A549 (cell line): ENCODE results near the gene AKAP6.

Source experiments
- CEBPB ChIP-seq, 2 experiments: fragments of >200 bp in 1 of 2; sonication (Bioruptor Twin) in 1 of 2; formaldehyde crosslinking in 1 of 2; IDR thresholded peaks; 2 replicates each; pipeline ENCODE4 v1.6.1; 2012 to 2016
- CTCF ChIP-seq: fragments of >200 bp; sonication (Bioruptor Twin); formaldehyde crosslinking; IDR thresholded peaks from 3 replicates; pipeline ENCODE4 v1.5.1; 2016
- EP300 ChIP-seq, 2 experiments: fragments of >200 bp; sonication (Bioruptor Twin); formaldehyde crosslinking; IDR thresholded peaks; 2 replicates in 1 of 2; 3 replicates in 1 of 2; pipeline ENCODE4 v1.6.1; 2016 to 2017
- FOSL2 ChIP-seq, 2 experiments: fragments of 450-650 bp in 1 of 2; fragments of >200 bp in 1 of 2; sonication (Bioruptor Twin) in 1 of 2; formaldehyde crosslinking; IDR thresholded peaks; 2 replicates each; pipeline versions ENCODE4 v1.5.0 to v1.6.1; 2016 to 2020; ENCODE audit warnings: mild to moderate bottlenecking in 1 of 2, moderate library complexity in 1 of 2
- HEYL ChIP-seq: fragments of 250-450 bp; sonication (Bioruptor Pico); IDR thresholded peaks from 2 replicates; pipeline ENCODE4 v1.8.0; 2021; ENCODE audit warnings: mild to moderate bottlenecking, moderate library complexity
- JUN ChIP-seq, 2 experiments: fragments of >200 bp; sonication (Bioruptor Twin); formaldehyde crosslinking; IDR thresholded peaks; 2 replicates in 1 of 2; 3 replicates in 1 of 2; pipeline ENCODE4 v1.6.1; 2016 to 2017
- JUNB ChIP-seq: fragments of >200 bp; sonication (Bioruptor Twin); formaldehyde crosslinking; IDR thresholded peaks from 2 replicates; pipeline ENCODE4 v1.6.1; 2016
- KDM1A ChIP-seq: fragments of 200-600 bp; sonication (generic); IDR thresholded peaks from 2 replicates; pipeline ENCODE4 v1.6.1; 2016; ENCODE audit warnings: low read depth, mild to moderate bottlenecking
- KDM5A ChIP-seq: fragments of 200-600 bp; sonication (generic); IDR thresholded peaks from 2 replicates; pipeline ENCODE4 v1.6.1; 2016; ENCODE audit warnings: antibody characterized with exemption, mild to moderate bottlenecking
- MAX ChIP-seq: IDR thresholded peaks from 2 replicates; pipeline ENCODE4 v1.6.1; 2012
- MYC ChIP-seq: IDR thresholded peaks from 2 replicates; pipeline ENCODE4 v1.6.1; 2012; ENCODE audit warnings: mild to moderate bottlenecking, inconsistent platforms, low read length, improper control_type of control experiment, borderline replicate concordance
- POLR2A ChIP-seq: IDR thresholded peaks from 2 replicates; pipeline ENCODE4 v1.6.1; 2012; ENCODE audit warnings: mild to moderate bottlenecking, low read length
- POLR2AphosphoS2 ChIP-seq: conservative IDR thresholded peaks from 2 replicates; pipeline ENCODE4 v1.6.1; 2012; ENCODE audit warnings: low read length, improper control_type of control experiment, inconsistent platforms
- USF2 ChIP-seq: fragments of 450-650 bp; IDR thresholded peaks from 2 replicates; pipeline ENCODE4 v1.6.1; 2014; ENCODE audit warnings: antibody characterized with exemption

- TF ChIP-seq CTCF (no peak), MYC (no peak), MAX (no peak), POLR2A (no peak), CEBPB (IDR thresholded peaks at IDR 0.05) (no peak), USF2 (no peak), FOSL2 (IDR thresholded peaks at IDR 0.05) (no peak), FOSL2 (CRISPR knock-in tag; IDR thresholded peaks at IDR 0.05) (no peak), JUN (IDR thresholded peaks at IDR 0.05) (no peak), EP300 (IDR thresholded peaks at IDR 0.05) (no peak), KDM5A (no peak), POLR2AphosphoS2 (no peak), KDM1A (no peak), JUNB (no peak), HEYL (CRISPR knock-in tag) (no peak)
Observed at GRCh38 chr14:32339188-32339587, 10.1 kb downstream of the AKAP6 start.
